ENCODE measurements around the gene FAM111B.
A peak's percentile ranks its signal among the peaks of the same experiment; 100 is the strongest.

FAM111B gene

DNA sequence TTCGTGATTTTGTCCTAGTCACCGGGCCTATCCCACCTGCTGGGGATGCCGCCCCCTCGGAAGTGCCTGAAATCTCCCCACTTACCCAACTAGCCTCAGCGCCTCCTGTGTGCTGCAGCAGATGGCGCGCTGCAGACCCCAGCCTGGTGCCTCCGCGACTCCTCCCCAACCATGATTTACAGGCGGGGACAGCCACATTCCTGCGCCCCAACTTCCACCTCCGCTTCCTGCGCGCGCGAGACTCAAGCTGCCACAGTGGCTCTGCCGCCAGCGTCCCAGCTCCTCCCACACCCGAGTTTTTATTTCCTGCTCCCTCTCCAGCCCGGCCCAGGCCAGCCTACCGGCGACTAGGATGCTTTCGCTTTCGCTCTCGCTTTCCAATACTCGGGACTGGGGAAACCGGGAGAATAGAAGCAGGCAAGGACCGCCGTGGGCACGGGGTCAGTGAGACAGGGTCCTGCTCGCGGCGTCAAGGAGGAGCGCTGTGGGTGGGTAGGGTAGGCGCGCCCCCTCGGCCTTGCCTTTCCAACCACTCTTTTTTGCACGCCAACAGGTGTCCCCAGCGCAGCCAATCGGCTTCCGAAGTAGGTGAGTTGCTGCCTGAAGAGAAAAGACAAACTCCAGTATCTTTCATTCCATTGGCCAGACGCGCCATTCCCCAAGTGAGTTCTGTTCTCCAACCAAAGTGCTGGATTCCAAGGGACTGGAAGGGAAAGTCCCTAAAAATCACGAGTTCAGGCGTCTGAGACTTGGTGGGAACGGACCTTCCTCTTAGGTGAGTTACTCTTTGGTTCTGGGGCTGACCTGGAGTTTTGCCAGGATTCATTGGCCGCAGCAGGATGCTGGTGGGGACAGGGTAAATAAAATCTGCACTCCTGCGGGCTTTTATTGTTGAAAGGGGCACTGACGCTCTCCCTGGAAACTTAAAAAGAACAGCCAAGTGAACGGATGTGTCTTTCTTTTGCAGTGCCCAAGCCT, 35.8 kb downstream of the FAM111B start, which contains the start of gene FAM111A (continued):
- TF ChIP-seq ZNF707 (tag by site-specific recombination; IDR thresholded peaks at IDR 0.05) (no peak), ZSCAN23 (tag by site-specific recombination; IDR thresholded peaks at IDR 0.05) (no peak), ZNF830 (tag by site-specific recombination; IDR thresholded peaks at IDR 0.05; ENCODE audit: low read depth) (no peak), ZNF175 (tag by site-specific recombination; IDR thresholded peaks at IDR 0.05) (no peak), ZNF423 (tag by site-specific recombination; IDR thresholded peaks at IDR 0.05) (no peak), ZNF433 (tag by site-specific recombination; IDR thresholded peaks at IDR 0.05; ENCODE audit: low read depth) (no peak), MEIS1 (CRISPR knock-in tag; IDR thresholded peaks at IDR 0.05; ENCODE audit: borderline replicate concordance) (no peak), ZNF629 (tag by site-specific recombination; IDR thresholded peaks at IDR 0.05) (no peak), ZNF544 (tag by site-specific recombination; IDR thresholded peaks at IDR 0.05) (no peak), ZNF157 (tag by site-specific recombination; IDR thresholded peaks at IDR 0.05) (no peak), KLF7 (tag by site-specific recombination; IDR thresholded peaks at IDR 0.05; ENCODE audit: borderline replicate concordance) (no peak), ZNF692 (tag by site-specific recombination; IDR thresholded peaks at IDR 0.05) (0 out of 2 replicates have a peak, but pooled peaks have one; percentile 30), SETDB1 (IDR thresholded peaks at IDR 0.05; ENCODE audit: insufficient read length, low read length) (no peak), BCL11A (tag by site-specific recombination; IDR thresholded peaks at IDR 0.05; ENCODE audit: low read depth) (no peak), PRDM6 (tag by site-specific recombination; IDR thresholded peaks at IDR 0.05) (no peak), ZNF768 (tag by site-specific recombination; IDR thresholded peaks at IDR 0.05) (no peak), GLI4 (tag by site-specific recombination; IDR thresholded peaks at IDR 0.05) (no peak), ZNF843 (tag by site-specific recombination; IDR thresholded peaks at IDR 0.05) (no peak), ZNF660 (tag by site-specific recombination; IDR thresholded peaks at IDR 0.05) (no peak; the same call in 1 of the 2 replicates), ZNF292 (tag by site-specific recombination; IDR thresholded peaks at IDR 0.05; ENCODE audit: borderline replicate concordance, low read depth) (no peak), ZBTB11 (tag by site-specific recombination; conservative IDR thresholded peaks at IDR 0.05; ENCODE audit: low read depth) (peak; percentile 73), ZNF558 (tag by site-specific recombination; IDR thresholded peaks at IDR 0.05) (no peak; the same call in 1 of the 2 replicates)
- TF ChIP-seq, protein P1, sequence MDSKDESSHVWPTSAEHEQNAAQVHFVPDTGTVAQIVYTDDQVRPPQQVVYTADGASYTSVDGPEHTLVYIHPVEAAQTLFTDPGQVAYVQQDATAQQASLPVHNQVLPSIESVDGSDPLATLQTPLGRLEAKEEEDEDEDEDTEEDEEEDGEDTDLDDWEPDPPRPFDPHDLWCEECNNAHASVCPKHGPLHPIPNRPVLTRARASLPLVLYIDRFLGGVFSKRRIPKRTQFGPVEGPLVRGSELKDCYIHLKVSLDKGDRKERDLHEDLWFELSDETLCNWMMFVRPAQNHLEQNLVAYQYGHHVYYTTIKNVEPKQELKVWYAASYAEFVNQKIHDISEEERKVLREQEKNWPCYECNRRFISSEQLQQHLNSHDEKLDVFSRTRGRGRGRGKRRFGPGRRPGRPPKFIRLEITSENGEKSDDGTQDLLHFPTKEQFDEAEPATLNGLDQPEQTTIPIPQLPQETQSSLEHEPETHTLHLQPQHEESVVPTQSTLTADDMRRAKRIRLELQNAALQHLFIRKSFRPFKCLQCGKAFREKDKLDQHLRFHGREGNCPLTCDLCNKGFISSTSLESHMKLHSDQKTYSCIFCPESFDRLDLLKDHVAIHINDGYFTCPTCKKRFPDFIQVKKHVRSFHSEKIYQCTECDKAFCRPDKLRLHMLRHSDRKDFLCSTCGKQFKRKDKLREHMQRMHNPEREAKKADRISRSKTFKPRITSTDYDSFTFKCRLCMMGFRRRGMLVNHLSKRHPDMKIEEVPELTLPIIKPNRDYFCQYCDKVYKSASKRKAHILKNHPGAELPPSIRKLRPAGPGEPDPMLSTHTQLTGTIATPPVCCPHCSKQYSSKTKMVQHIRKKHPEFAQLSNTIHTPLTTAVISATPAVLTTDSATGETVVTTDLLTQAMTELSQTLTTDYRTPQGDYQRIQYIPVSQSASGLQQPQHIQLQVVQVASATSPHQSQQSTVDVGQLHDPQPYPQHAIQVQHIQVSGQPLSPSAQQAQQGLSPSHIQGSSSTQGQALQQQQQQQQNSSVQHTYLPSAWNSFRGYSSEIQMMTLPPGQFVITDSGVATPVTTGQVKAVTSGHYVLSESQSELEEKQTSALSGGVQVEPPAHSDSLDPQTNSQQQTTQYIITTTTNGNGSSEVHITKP (tag by site-specific recombination; IDR thresholded peaks at IDR 0.05), result peak; percentile 10; the same call in 1 of the 2 replicates
- TF ChIP-seq, protein P2, sequence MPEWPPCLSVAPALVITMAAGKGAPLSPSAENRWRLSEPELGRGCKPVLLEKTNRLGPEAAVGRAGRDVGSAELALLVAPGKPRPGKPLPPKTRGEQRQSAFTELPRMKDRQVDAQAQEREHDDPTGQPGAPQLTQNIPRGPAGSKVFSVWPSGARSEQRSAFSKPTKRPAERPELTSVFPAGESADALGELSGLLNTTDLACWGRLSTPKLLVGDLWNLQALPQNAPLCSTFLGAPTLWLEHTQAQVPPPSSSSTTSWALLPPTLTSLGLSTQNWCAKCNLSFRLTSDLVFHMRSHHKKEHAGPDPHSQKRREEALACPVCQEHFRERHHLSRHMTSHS (tag by site-specific recombination; IDR thresholded peaks at IDR 0.05), result no peak

Measured in HEK293 (cell line).